SK-N-SH (cell line): ENCODE results near the gene TMED6. TPM values are rescaled to one million over a fixed set of nuclear protein-coding genes. Genes with fewer than 3 reads are reported as not detected.

Experiments used
- CTCF ChIA-PET: fragments of 300-600, 350-600 bp; formaldehyde crosslinking; extraction: SDS; loops from one replicate; lab custom pipeline; 2021; lab: Yijun Ruan, JAX
- POLR2A ChIA-PET: fragments of 350-600 bp; sonication (Branson Sonifier 250); formaldehyde crosslinking; extraction: SDS; loops from one replicate; lab custom pipeline; 2020; ENCODE audit warnings: antibody characterized with exemption, inconsistent platforms; lab: Yijun Ruan, JAX
- DNase-seq: peaks from one replicate; pipeline ENCODE4 v3.0.0; 2012
- H2AFZ ChIP-seq: fragments of 200-600 bp; sonication (generic); 2 replicates; pipeline ENCODE4 v1.8.1; 2016; ENCODE audit warnings: antibody characterized with exemption, mild to moderate bottlenecking, low read depth
- H3F3A ChIP-seq: fragments of 200-600 bp; sonication (generic); replicated peaks from 2 replicates; pipeline ENCODE3; 2016; ENCODE audit warnings: antibody characterized with exemption, mild to moderate bottlenecking; ENCODE audit not compliant: insufficient read depth
- H3K27ac ChIP-seq, 2 experiments: fragments of 200-500 bp in 1 of 2; fragments of 200-600 bp in 1 of 2; sonication (Bioruptor generic) in 1 of 2; sonication (generic), shearing (Covaris generic) in 1 of 2; 2 replicates each; pipeline versions ENCODE4 v1.5.1 to v1.6.1; 2014 to 2016; ENCODE audit warnings: low read depth in 2 of 2, inconsistent platforms in 1 of 2, low read length in 1 of 2, mild to moderate bottlenecking in 1 of 2, mixed read lengths in 1 of 2
- H3K27me3 ChIP-seq: fragments of 200-600 bp; sonication (generic), shearing (Covaris generic); 2 replicates; pipeline ENCODE4 v1.6.1; 2016; ENCODE audit warnings: mixed run types; ENCODE audit not compliant: insufficient read depth
- H3K36me3 ChIP-seq, 2 experiments: fragments of 200-500 bp in 1 of 2; fragments of 200-600 bp in 1 of 2; sonication (Bioruptor generic) in 1 of 2; sonication (generic) in 1 of 2; replicated peaks in 1 of 2; 2 replicates each; pipeline versions ENCODE3 to v1.5.1; 2014 to 2016; ENCODE audit warnings: low read length in 1 of 2, mild to moderate bottlenecking in 1 of 2; ENCODE audit not compliant: insufficient read depth in 2 of 2, control insufficient read depth in 1 of 2
- H3K4me1 ChIP-seq, 2 experiments: fragments of 200-500 bp in 1 of 2; fragments of 200-600 bp in 1 of 2; sonication (Bioruptor generic) in 1 of 2; sonication (generic), shearing (Covaris generic) in 1 of 2; 2 replicates each; pipeline versions ENCODE4 v1.5.1 to v1.6.1; 2014 to 2016; ENCODE audit warnings: low read depth in 1 of 2, low read length in 1 of 2, mixed run types in 1 of 2; ENCODE audit not compliant: insufficient read depth in 2 of 2, control insufficient read depth in 1 of 2
- H3K4me2 ChIP-seq: fragments of 200-600 bp; sonication (generic), shearing (Covaris generic); 2 replicates; pipeline ENCODE4 v1.6.1; 2017; ENCODE audit warnings: mixed run types
- H3K4me3 ChIP-seq, 2 experiments: fragments of 200-500 bp in 1 of 2; fragments of 200-600 bp in 1 of 2; sonication (Bioruptor generic) in 1 of 2; sonication (generic), shearing (Covaris generic) in 1 of 2; 2 replicates each; pipeline versions ENCODE4 v1.5.1 to v1.8.1; 2014 to 2016; ENCODE audit warnings: low read depth in 2 of 2, inconsistent platforms in 1 of 2, low read length in 1 of 2, mild to moderate bottlenecking in 1 of 2, mixed read lengths in 1 of 2, moderate library complexity in 1 of 2
- H3K79me2 ChIP-seq: fragments of 200-600 bp; sonication (generic); 2 replicates; pipeline ENCODE4 v1.8.1; 2017; ENCODE audit warnings: mild to moderate bottlenecking; ENCODE audit not compliant: insufficient read depth
- H3K9ac ChIP-seq: fragments of 200-600 bp; sonication (generic); 2 replicates; pipeline ENCODE4 v1.6.1; 2017; ENCODE audit warnings: mixed run types
- H3K9me2 ChIP-seq: fragments of 200-600 bp; sonication (generic); 2 replicates; pipeline ENCODE4 v1.6.1; 2017; ENCODE audit warnings: mixed run types
- H3K9me3 ChIP-seq: fragments of 200-600 bp; sonication (generic); 2 replicates; pipeline ENCODE4 v1.6.1; 2017; ENCODE audit warnings: mixed run types, mild to moderate bottlenecking, moderate library complexity
- H4K20me1 ChIP-seq: fragments of 200-600 bp; sonication (generic); 2 replicates; pipeline ENCODE4 v1.6.1; 2017; ENCODE audit warnings: mild to moderate bottlenecking, mixed run types; ENCODE audit not compliant: insufficient read depth
- CHD2 ChIP-seq: fragments of 150-350 bp; IDR thresholded peaks from 2 replicates; pipeline ENCODE4 v1.6.1; 2018; ENCODE audit warnings: low read length; ENCODE audit not compliant: partially characterized antibody
- CTCF ChIP-seq: fragments of 200-600 bp; sonication (generic); IDR thresholded peaks from 2 replicates; pipeline ENCODE4 v1.6.1; 2017; ENCODE audit warnings: antibody characterized with exemption, mild to moderate bottlenecking, moderate library complexity
- EP300 ChIP-seq, 2 experiments: IDR thresholded peaks; 2 replicates each; pipeline versions ENCODE4 v1.4.0 to v1.6.1; 2012; ENCODE audit warnings: borderline replicate concordance in 1 of 2, low read depth in 1 of 2, low read length in 1 of 2
- JUND ChIP-seq: IDR thresholded peaks from 2 replicates; pipeline ENCODE4 v1.4.0; 2012
- MAX ChIP-seq: IDR thresholded peaks from 2 replicates; pipeline ENCODE4 v1.4.0; 2012; ENCODE audit warnings: low read depth
- NRF1 ChIP-seq: IDR thresholded peaks from 2 replicates; pipeline ENCODE4 v1.6.1; 2012; ENCODE audit warnings: low read depth, mild to moderate bottlenecking, low read length
- PBX3 ChIP-seq: IDR thresholded peaks from 2 replicates; pipeline ENCODE4; 2012
- RAD21 ChIP-seq: IDR thresholded peaks from 2 replicates; pipeline ENCODE4 v1.6.1; 2012; ENCODE audit warnings: mild to moderate bottlenecking, low read length
- RCOR1 ChIP-seq: fragments of 150-350 bp; IDR thresholded peaks from 2 replicates; pipeline ENCODE4 v1.6.1; 2017; ENCODE audit warnings: antibody characterized with exemption, low read length
- SMC3 ChIP-seq: IDR thresholded peaks from 2 replicates; pipeline ENCODE4 v1.6.1; 2012; ENCODE audit warnings: low read depth, low read length, improper control_type of control experiment
- TAF1 ChIP-seq: IDR thresholded peaks from 2 replicates; pipeline ENCODE4 v1.6.1; 2012; ENCODE audit warnings: low read depth, mild to moderate bottlenecking, low read length, moderate library complexity, borderline replicate concordance
- TCF12 ChIP-seq: IDR thresholded peaks from 2 replicates; pipeline ENCODE4 v1.4.0; 2012
- USF2 ChIP-seq: fragments of 150-350 bp; IDR thresholded peaks from 2 replicates; pipeline ENCODE4 v1.6.1; 2017; ENCODE audit warnings: antibody characterized with exemption, low read length, low read depth, borderline replicate concordance
- YY1 ChIP-seq: IDR thresholded peaks from 2 replicates; pipeline ENCODE4 v1.4.0; 2012; ENCODE audit warnings: low read depth, mild to moderate bottlenecking
- WGBS: methylation state at CpG from one replicate; pipeline ENCODE4 v1.1.6; 2017; ENCODE audit warnings: low lambda C conversion rate; 5-methylcytosine and 5-hydroxymethylcytosine counted together
- polyA plus RNA-seq, 3 experiments: library from polyadenylated mRNA; depleted of rRNA; stranded (reverse); fragments of >200 nt; gene quantifications; 2 replicates each; pipeline ENCODE4 v1.2.3, GENCODE V29; 2012

The TMED6 gene
- polyA plus RNA-seq, 1 of the 3 experiments (the other 2 are of a cell fraction): not detected

GRCh38 chr16:69397821-69398521, 46.4 kb upstream of the TMED6 start:
- H3K4me1 ChIP-seq: peaks cover 3 to 33% of the 10 kb centered on the region in 2 experiments
- H3K9me3 ChIP-seq: no peaks in the 10 kb centered on the region
- H3K79me2 ChIP-seq: no peaks in the 10 kb centered on the region
- H3K9ac ChIP-seq: no peak overlapping the region
- no peaks in the 10 kb centered on the region for H3K27me3 ChIP-seq
- H2AFZ ChIP-seq: peak overlapping the region; percentile 52
- POLR2A ChIA-PET: no interaction called here
- no peak overlapping the region for H3K4me3 ChIP-seq
- 0 out of 2 replicates have a peak overlapping the region, but pooled peaks have one; percentile 17 for H3K4me2 ChIP-seq
- no peaks in the 10 kb centered on the region for H4K20me1 ChIP-seq
- WGBS: 56% methylated on average over 6 of the region's 6 CpGs
- no peaks in the 10 kb centered on the region for H3K9me2 ChIP-seq
- peaks cover 19% of the 10 kb centered on the region for H3F3A ChIP-seq
- DNase-seq: peak; percentile 61
- TF ChIP-seq EP300 (IDR thresholded peaks at IDR 0.05; ENCODE audit: borderline replicate concordance in 1 of 2, low read depth in 1 of 2, low read length in 1 of 2) (no peak), SMC3 (peak; percentile 56), TAF1 (0 out of 2 replicates have a peak, but pooled peaks have one; percentile 31), JUND (no peak), CHD2 (peak; percentile 11), PBX3 (0 out of 2 replicates have a peak, but pooled peaks have one; percentile 2), NRF1 (no peak), MAX (peak; percentile 42; the same call in 1 of the 2 replicates), RCOR1 (no peak), CTCF (peak; percentile 72), USF2 (no peak), TCF12 (no peak), RAD21 (peak; percentile 84), YY1 (no peak)
- peak overlapping the region; percentile 44 to 52; a peak in 3 of 4 replicates for H3K27ac ChIP-seq
- CTCF ChIA-PET: interaction anchor here (0.8 to 3.5 kb wide), 17 partner anchors 11 to 311 kb away, joined by 3 to 11 read pairs (median 3); partner anchors contain the start of genes CYB5B and NFAT5
- no peaks in the 10 kb centered on the region for H3K36me3 ChIP-seq
